Peyer's patch (tissue), 4 donors: ENCODE results near the gene OPCML.

Source experiments
- CTCF ChIP-seq, 6 experiments: fragments of 450-650 bp in 4 of 6; fragments of 200-600 bp in 2 of 6; sonication (generic) in 1 of 6; IDR thresholded peaks; one replicate each; pipeline ENCODE4 v1.5.1; 2017 to 2019; ENCODE audit warnings: antibody characterized with exemption in 6 of 6, mild to moderate bottlenecking in 3 of 6, moderate library complexity in 1 of 6
- POLR2A ChIP-seq, 2 donors: fragments of 450-650 bp; IDR thresholded peaks; one replicate each; pipeline ENCODE4 v1.5.1; 2017; ENCODE audit warnings: antibody characterized with exemption in 2 of 2, mild to moderate bottlenecking in 2 of 2, moderate library complexity in 2 of 2

GRCh38 chr11:132948252-132948651, 584.0 kb downstream of the OPCML start:
- TF ChIP-seq CTCF (IDR thresholded peaks at IDR 0.05) = no peak
- TF ChIP-seq POLR2A (IDR thresholded peaks at IDR 0.05) = no peak
